Stomach (tissue), 9 donors: ENCODE data around the gene SLC29A3. TPM values are rescaled to one million over a fixed set of nuclear protein-coding genes. Genes with fewer than 3 reads are reported as not detected.

Source experiments
- DNase-seq, 2 donors: peaks; one replicate each; pipeline versions ENCODE4 v3.0.0 to v3.0.0-alpha.2; 2013 to 2019
- H3K27ac ChIP-seq, 5 donors: fragments of 200-600 bp in 4 of 5; sonication (generic) in 4 of 5; one replicate each; pipeline ENCODE4 v1.5.1; 2013 to 2019; ENCODE audit warnings: mild to moderate bottlenecking in 1 of 5, moderate library complexity in 1 of 5
- H3K27me3 ChIP-seq, 3 donors: fragments of 200-600 bp; sonication (generic); one replicate each; pipeline ENCODE4 v1.5.1; 2017 to 2019; ENCODE audit warnings: mixed run types in 1 of 3
- H3K36me3 ChIP-seq, 4 donors: fragments of 200-600 bp; sonication (generic); 1 replicate in 3 of 4; 2 replicates in 1 of 4; pipeline ENCODE4 v1.5.1; 2016 to 2019
- H3K4me1 ChIP-seq, 4 donors: fragments of 200-600 bp; sonication (generic); one replicate each; pipeline ENCODE4 v1.5.1; 2016 to 2019
- H3K4me3 ChIP-seq, 4 donors: fragments of 200-600 bp; sonication (generic) in 3 of 4; one replicate each; pipeline ENCODE4 v1.5.1; 2016 to 2019; ENCODE audit warnings: mild to moderate bottlenecking in 1 of 4
- H3K9me3 ChIP-seq, 4 donors: fragments of 200-600 bp; sonication (generic); one replicate each; pipeline ENCODE4 v1.5.1; 2016 to 2019
- EP300 ChIP-seq: sonication (generic); formaldehyde crosslinking; IDR thresholded peaks from one replicate; pipeline ENCODE4 v1.6.1; 2017; ENCODE audit warnings: antibody characterized with exemption
- POLR2A ChIP-seq, 4 donors: fragments of 450-650 bp; IDR thresholded peaks; one replicate each; pipeline ENCODE4 v1.6.1; 2016; ENCODE audit warnings: antibody characterized with exemption in 4 of 4, control low read depth in 2 of 4, mild to moderate bottlenecking in 1 of 4, moderate library complexity in 1 of 4
- POLR2AphosphoS5 ChIP-seq, 3 donors: sonication (generic); formaldehyde crosslinking; IDR thresholded peaks; one replicate each; pipeline ENCODE4 v1.6.1; 2016; ENCODE audit warnings: antibody characterized with exemption in 3 of 3
- WGBS, 5 donors: extraction: QIAGEN DNeasy Blood & Tissue Kit in 3 of 5; methylation state at CpG; one replicate each; pipeline versions ENCODE4 v1.1.5 to v1.1.7; 2013 to 2018; 5-methylcytosine and 5-hydroxymethylcytosine counted together
- intact Hi-C: fragments of 100-400 bp; cut with DNase I; formaldehyde crosslinking; loops from one replicate; pipeline ENCODE4 v1.15.1; 2023; ENCODE audit warnings: low total_unique reads
- polyA plus RNA-seq, 3 donors: library from polyadenylated mRNA; stranded (reverse); fragments of 200-250 nt; gene quantifications; one replicate each; pipeline ENCODE4 v1.2.3, GENCODE V29; 2013
- total RNA-seq, 5 donors: library from RNA; depleted of rRNA; stranded (reverse); fragments of >200 nt; gene quantifications; one replicate each; pipeline versions ENCODE4 v1.1.0 to v1.2.3, GENCODE V29; 2014 to 2016
- TF ChIP-seq, protein P1 (sequence below), 7 experiments: fragments of 450-650 bp in 4 of 7; fragments of 200-600 bp in 3 of 7; sonication (generic) in 3 of 7; IDR thresholded peaks; one replicate each; pipeline ENCODE4 v1.5.1; 2016 to 2019; ENCODE audit warnings: antibody characterized with exemption in 7 of 7, control low read depth in 2 of 7, mild to moderate bottlenecking in 1 of 7
- donor health status: healthy with polysubstance abuse.
- donor health status: Bipolar disorder and iron deficiency.
- donor health status: healthy.

SLC29A3 gene
- total and polyA plus RNA-seq, 8 donors: 2.8 to 23.7 (median 4.2) TPM; not detected in 2

GRCh38 chr10:71396711-71397295 lies 77.7 kb downstream of the SLC29A3 start, which contains the start of gene CDH23:
Gene CDH23 (plus strand): TSS chr10:71396920. CDS start chr10:71439832, 42,912 bp downstream.
- 1 to 2% (median 1%) methylated on average over 35 to 91 of the region's 91 CpGs for WGBS, 5 donors
- intact Hi-C loops: loop anchor here (10.0 kb wide), 1 partner anchor 308 kb away; no protein-coding TSS in a partner anchor
- peak; percentile 35 to 77 for DNase-seq
- Histone ChIP-seq H3K36me3 (no peaks in the 10 kb centered on the region), H3K4me1 (peaks cover 17 to 24% (median 23%) of the 10 kb centered on the region in 4 donors), H3K9me3 (no peaks in the 10 kb centered on the region), H3K27ac (peak within 1 kb of the TSS in 1 of 5 donors; percentile 75), H3K4me3 (peak within 1 kb of the TSS; percentile 53 to 61 (median 56)), H3K27me3 (peaks cover 5 to 76% (median 54%) of the 10 kb centered on the region in 3 donors)
- TF ChIP-seq POLR2A (IDR thresholded peaks at IDR 0.05) (no peak), POLR2AphosphoS5 (IDR thresholded peaks at IDR 0.05) (no peak), EP300 (no peak)
- TF ChIP-seq, protein P1, sequence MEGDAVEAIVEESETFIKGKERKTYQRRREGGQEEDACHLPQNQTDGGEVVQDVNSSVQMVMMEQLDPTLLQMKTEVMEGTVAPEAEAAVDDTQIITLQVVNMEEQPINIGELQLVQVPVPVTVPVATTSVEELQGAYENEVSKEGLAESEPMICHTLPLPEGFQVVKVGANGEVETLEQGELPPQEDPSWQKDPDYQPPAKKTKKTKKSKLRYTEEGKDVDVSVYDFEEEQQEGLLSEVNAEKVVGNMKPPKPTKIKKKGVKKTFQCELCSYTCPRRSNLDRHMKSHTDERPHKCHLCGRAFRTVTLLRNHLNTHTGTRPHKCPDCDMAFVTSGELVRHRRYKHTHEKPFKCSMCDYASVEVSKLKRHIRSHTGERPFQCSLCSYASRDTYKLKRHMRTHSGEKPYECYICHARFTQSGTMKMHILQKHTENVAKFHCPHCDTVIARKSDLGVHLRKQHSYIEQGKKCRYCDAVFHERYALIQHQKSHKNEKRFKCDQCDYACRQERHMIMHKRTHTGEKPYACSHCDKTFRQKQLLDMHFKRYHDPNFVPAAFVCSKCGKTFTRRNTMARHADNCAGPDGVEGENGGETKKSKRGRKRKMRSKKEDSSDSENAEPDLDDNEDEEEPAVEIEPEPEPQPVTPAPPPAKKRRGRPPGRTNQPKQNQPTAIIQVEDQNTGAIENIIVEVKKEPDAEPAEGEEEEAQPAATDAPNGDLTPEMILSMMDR (IDR thresholded peaks at IDR 0.05): no peak

DNA sequence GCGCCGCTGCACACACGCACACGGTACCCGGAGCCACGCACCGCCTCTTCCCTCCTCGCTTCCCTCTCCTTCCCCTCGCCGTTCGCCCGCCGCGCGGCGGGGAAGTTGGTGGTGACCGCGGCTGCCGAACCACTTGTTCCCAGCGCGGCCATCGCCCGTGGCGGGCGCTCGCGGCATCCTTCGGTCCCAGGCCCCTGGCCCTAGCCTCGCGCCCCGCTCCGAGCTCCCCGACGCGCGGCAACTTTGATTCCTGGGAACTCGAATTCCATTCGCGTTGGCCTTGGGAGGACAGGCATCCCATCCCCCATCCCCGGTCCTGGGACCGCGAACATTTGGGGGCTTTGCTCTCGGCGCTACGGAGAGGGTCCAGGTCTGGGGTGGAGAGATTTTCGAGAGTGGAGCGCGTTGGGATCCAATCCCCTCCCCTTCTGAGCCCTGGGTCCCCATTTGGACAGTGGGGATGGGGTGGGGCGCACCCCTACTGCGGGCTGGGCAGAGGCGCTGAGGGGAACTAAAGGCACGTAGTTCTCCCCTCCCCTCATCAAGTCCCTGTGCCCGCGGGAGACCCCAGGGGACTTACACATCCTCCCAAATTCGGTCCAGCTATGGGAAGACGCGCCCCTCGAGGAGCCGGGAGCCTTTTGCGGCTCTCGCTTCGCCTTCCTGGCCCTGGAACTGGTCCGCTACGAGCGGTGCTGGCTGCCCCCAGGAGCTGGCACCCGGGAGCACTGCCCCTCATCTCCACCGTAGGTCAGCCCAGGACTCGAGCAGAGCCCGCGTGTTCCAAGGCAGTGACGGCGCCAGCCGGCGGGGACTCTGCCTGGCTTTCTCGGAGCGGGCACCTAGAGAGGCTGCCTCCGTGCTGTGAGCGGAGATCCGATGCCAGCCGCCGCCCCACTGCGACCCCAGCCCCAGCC lies 78.5 kb downstream of the SLC29A3 start:
- peaks cover 17 to 24% (median 23%) of the 10 kb centered on the region in 4 donors for H3K4me1 ChIP-seq
- H3K4me3 ChIP-seq: peak overlapping the region; percentile 53 to 61 (median 56)
- 0 to 4% (median 3%) methylated on average over 14 to 82 of the region's 82 CpGs for WGBS, 5 donors
- intact Hi-C loops: loop anchor here (10.0 kb wide), 1 partner anchor 307 kb away; no protein-coding TSS in a partner anchor
- DNase-seq: peak in 1 of 2 donors; percentile 46
- no peaks in the 10 kb centered on the region for H3K9me3 ChIP-seq
- no peaks in the 10 kb centered on the region for H3K36me3 ChIP-seq
- H3K27ac ChIP-seq: peak overlapping the region in 1 of 5 donors; percentile 75
- H3K27me3 ChIP-seq: peaks cover 5 to 81% (median 54%) of the 10 kb centered on the region in 3 donors
- no peak for TF ChIP-seq POLR2AphosphoS5 (IDR thresholded peaks at IDR 0.05)
- TF ChIP-seq, protein P1 (IDR thresholded peaks at IDR 0.05): no peak
- TF ChIP-seq POLR2A (IDR thresholded peaks at IDR 0.05): no peak
- TF ChIP-seq EP300: no peak

DNA sequence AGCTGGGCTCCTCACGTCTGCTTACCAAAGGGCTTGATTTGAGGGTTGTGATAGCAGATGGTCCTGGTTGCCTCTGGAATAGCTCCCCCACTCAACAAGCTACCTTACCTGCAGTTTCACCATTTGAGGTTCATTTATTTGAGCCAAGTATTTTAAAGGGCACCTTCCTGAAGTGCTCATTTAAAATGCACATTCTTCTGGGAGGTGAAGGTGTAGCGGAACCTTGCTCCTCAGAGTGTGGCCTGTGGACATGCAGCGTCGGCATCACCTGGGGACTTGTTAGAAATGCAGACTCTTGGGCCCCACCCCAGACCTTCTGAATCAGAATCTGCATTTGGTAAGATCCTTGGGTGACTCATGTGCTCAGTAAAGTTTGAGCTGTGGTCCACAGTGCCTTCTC lies 79.9 kb downstream of the SLC29A3 start:
- WGBS, 5 donors: 65 to 79% (median 67%) methylated on average over 3 to 4 of the region's 4 CpGs
- TF ChIP-seq POLR2A (IDR thresholded peaks at IDR 0.05) (no peak), EP300 (no peak), POLR2AphosphoS5 (IDR thresholded peaks at IDR 0.05) (no peak)
- TF ChIP-seq, protein P1 (IDR thresholded peaks at IDR 0.05): no peak
- H3K36me3 ChIP-seq: no peaks in the 10 kb centered on the region
- no peaks in the 10 kb centered on the region for H3K9me3 ChIP-seq
- H3K4me3 ChIP-seq: no peak overlapping the region
- peaks cover 5 to 83% (median 54%) of the 10 kb centered on the region in 3 donors for H3K27me3 ChIP-seq
- H3K27ac ChIP-seq: no peak overlapping the region
- peaks cover 17 to 24% (median 23%) of the 10 kb centered on the region in 4 donors for H3K4me1 ChIP-seq
- intact Hi-C loops: loop anchor here (10.0 kb wide), 1 partner anchor 306 kb away; no protein-coding TSS in a partner anchor
- no peak for DNase-seq

DNA sequence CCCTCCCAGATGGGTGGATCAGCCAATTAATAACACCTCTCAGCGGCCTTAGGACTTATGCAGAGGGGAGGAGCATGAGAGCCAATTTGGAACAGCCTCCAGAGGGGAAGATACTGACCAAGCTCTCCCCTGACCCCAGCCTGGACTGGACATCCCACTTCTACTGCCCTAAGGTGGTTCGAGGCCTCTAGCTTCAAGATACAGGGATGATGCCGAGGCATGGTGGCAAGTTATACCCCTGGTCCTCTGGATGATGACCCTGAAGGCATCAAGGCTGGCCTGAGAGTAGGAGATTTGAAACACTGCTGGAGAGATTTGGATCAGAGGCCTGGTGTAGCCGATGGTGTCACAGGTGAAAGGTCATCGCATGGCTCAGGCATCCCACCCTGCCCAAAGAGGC lies 80.9 kb downstream of the SLC29A3 start:
- Histone ChIP-seq H3K4me1 (peaks cover 17 to 24% (median 23%) of the 10 kb centered on the region in 4 donors), H3K36me3 (no peaks in the 10 kb centered on the region), H3K4me3 (no peak overlapping the region), H3K27me3 (peaks cover 5 to 90% (median 54%) of the 10 kb centered on the region in 3 donors), H3K27ac (no peak overlapping the region), H3K9me3 (no peaks in the 10 kb centered on the region)
- WGBS, 5 donors: 68 to 80% (median 76%) methylated on average over 5 of the region's 5 CpGs
- intact Hi-C loops: loop anchor here (10.0 kb wide), 1 partner anchor 305 kb away; no protein-coding TSS in a partner anchor
- TF ChIP-seq, protein P1 (IDR thresholded peaks at IDR 0.05): no peak
- no peak for TF ChIP-seq POLR2A (IDR thresholded peaks at IDR 0.05)
- no peak for DNase-seq
